ENCODE results near the gene TRIP10.
"Not testable (repeated sequence)": the region's sequence is repeated elsewhere in the genome, so short reads cannot be mapped to it uniquely, and the experiment has no call there.

Gene TRIP10

DNA sequence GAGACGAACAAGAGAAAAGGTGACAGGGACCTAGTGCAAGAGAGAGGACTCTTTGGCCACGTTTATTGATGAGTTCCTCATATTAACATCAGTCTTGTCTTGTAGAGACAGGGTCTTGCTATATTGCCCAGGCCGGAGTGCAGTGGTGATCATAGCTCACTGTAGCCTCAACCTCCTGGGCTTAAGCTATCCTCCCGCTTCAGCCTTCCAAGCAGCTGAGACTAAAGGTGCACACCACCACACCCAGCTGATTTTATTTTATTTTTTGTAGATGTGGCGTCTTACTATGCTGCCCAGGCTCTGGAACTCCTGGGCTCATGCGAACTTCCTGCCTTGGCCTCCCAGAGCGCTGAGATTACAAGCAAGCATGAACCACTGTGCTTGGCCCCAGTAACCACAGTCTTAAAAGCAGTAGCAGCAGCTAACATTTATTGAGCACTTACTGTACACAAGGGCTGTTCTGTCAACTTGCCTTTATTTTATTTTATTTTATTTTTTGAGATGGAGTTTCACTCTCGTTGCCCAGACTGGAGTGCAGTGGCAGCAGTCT, 28.8 kb downstream of the TRIP10 start:
- DNase-seq (ENCODE audit: low read depth): no peak

DNA sequence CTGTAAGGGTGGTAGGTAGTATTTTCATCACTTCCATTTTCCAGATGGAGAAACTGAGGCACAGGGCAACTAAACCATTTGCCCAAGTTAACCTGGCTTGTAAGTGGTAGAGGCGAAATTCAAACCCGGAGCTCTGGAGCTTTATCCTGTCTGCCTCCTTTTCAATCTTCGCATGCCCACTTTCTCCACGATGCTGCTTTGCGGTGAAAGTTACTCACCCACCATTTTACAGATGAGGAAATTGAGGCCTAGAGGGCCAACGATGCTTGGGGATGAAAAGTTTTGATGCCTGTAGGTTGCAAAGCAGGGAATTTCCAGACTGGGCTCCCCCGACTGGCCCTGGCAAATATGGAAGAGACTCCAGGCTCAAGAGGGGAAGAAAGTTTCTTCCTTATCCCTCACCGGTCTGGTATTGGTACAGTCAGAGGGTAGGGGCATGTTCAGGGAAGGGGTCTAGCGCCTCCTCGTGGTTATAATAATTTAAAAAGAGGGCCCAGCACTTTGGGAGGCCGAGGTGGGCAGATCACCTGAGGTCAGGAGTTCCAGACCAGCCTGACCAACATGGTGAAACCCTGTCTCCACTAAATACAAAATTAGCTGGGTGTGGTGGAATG, 29.6 kb downstream of the TRIP10 start:
- DNase-seq (ENCODE audit: low read depth): no peak

GRCh38 chr19:6771648-6772027, 32.2 kb downstream of the TRIP10 start:
- not testable (repeated sequence) for DNase-seq (ENCODE audit: low read depth)

DNA sequence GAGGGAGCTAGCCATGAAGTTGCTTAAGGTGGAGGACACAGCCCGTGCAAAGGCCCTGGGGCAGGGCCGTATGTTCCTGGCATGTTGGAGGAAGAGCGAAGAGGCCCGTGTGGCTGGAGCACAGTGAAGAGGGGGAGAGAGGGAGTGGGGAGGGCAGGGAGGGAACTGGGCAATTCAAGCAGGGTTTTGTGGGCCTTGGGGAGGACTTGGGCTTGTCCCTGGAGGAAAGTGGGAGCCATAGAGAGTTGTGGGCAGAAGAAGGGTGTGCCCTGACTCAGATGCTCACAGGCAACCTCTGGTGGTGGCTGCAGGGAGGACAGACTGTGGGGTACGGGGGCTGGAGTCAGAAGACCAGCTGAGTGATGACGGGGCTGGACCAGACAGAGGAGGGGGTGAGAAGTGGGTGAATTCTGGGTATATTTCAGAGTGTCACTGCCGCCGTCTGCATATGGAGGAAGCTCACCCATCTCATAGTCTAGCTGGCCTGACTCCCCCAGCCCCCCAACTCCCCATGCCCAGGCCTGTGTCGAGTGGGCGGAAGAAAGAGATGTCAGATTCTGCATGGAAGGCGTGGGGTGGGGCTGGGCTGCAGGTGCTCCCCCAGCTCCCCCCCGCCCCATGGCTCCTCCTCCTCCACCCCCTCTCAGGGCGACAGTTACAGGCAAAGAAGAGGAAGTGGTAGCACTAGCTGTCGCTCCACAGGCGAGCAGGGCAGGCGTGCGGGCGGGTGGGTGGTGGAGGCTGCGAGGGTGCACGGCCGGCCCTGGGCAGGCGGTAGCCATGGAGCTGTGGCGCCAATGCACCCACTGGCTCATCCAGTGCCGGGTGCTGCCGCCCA, 32.8 kb downstream of the TRIP10 start, which contains the start of gene VAV1:
VAV1 (plus strand) TSS at position 681 of the 838 bp plus-strand sequence; CDS start at position 781, 100 bp downstream.
- DNase-seq (ENCODE audit: low read depth): peak; percentile 77

DNA sequence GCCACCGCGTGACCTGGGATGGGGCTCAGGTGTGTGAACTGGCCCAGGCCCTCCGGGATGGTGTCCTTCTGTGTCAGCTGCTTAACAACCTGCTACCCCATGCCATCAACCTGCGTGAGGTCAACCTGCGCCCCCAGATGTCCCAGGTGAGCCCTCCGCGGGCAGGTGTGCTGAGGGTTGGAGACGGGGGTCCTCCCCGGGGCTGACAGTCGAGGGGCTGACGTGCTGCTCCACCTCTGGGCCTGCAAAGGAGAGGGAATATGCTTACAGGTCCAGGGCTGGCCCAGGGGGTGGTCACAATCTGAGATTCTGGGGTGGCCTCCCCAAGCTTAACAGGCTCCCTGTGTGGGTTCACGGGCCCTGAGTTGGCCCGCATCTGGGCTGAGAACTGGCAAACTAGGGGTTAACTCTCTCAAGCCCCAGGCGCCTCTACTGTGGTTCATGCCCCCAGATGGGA, 33.4 kb downstream of the TRIP10 start:
- no peak for DNase-seq (ENCODE audit: low read depth)

DNA sequence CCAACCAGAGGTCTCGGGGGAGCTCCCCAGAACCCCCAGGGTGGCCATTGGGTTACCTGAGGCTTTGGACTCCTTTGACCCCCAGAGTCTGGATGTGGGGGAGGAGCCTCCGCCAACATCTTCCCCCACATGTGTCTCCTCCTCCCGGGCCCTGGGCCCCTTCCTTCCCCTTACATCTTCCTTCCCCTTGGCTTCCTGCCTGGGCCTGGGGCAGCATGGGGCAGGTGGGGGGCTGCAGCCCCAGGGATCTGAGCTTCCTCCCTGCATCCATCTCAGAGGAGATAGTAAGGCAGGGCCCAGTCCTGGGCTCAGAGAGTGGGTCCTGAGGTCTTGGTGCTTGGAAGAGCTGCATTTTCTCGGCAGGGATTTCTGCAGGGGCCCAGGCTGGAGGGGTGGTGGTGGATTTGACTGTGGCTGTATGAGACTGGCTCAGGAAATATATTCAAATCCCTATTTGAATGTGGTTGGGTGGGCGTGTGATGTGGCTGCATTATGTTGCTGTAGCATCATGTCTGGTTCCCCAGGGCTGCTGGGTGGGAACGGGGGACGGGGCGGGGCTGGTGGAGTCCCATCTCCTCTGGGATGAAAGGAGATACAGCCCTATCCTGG, 33.9 kb downstream of the TRIP10 start:
- DNase-seq (ENCODE audit: low read depth): peak; percentile 29

DNA sequence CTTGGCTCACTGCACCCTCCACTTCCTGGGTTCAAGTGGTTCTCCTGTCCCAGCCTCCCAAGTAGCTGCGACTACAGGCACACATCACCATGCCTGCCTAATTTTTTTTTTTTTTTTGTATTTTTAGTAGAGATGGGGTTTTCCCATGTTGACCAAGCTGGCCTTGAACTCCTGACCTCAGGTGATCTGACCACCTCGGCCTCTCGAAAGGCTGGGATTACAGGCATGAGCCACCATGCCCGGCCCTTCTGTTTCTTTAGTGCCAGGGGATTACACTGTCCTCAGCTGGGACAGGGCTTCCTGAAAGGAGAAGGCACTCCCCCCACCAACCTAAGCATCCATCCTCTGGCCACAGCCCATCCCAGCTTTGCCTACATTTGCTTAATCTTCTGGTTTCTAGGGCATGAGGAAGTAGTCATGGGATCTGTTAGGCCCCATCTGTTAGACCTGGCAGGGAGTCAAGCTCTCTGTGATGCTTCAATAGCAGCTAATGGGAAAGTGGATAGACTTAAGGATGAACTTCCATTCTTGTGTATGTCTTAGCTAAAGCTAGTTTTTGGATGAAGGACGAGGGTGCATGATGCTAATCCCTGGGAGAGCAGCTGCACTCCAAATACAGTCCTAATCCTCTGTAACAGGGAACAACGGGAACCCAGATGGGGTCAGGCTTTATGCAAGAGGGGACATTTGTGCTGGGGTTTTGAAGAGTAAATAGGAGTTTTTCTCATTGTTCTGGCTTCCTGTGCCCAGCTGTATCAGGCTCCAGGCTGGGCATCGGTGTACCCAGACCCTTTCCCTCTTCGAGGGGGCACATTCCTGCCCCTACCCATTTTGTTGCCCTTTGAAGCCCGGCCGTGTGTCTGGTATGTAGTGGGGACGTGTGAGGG, 35.6 kb downstream of the TRIP10 start:
- DNase-seq (ENCODE audit: low read depth): no peak

- DNase-seq (ENCODE audit: low read depth): not testable (repeated sequence)
These were observed 36.6 kb downstream of the TRIP10 start for GRCh38 chr19:6776045-6776444.

DNA sequence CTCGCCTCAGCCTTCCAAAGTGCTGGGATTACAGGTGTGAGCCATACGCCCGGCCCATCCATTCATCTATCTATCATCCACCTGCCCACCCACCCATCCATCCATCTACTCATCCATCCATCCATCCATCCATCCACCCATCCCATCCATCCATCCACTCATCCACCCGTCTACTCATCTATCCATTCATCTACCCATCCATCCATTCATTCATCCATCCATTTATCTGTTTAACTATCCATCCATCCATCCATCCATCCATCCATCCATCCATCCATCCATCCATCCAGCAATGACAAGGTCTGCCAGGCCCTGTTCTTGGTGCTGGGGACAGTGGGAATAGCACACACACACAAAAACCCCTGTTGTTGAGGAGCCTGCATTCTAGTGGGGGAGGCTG, 37.5 kb downstream of the TRIP10 start:
- no peak for DNase-seq (ENCODE audit: low read depth)

GRCh38 chr19:6777434-6777833, 38.0 kb downstream of the TRIP10 start:
- DNase-seq (ENCODE audit: low read depth): no peak

DNA sequence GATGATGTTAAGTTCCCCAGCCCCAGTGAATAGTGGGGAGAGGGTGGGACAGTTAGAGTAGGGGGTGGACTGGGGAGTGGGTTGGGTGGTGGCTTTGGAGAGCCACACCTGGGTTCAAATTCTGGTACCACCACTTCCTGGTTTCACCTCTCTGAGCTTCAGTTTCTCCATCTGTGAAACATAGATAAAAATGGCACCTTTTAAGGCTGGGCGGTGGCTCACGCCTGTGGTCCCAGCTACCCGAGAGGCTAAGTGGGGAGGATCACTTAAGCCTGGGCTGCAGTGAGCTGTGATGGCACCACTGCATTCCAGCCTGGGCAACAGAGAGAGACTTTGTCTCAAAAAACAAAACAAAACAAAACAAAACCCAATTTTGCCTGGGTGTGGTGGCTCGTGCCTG, 38.9 kb downstream of the TRIP10 start:
- DNase-seq (ENCODE audit: low read depth): no peak

DNA sequence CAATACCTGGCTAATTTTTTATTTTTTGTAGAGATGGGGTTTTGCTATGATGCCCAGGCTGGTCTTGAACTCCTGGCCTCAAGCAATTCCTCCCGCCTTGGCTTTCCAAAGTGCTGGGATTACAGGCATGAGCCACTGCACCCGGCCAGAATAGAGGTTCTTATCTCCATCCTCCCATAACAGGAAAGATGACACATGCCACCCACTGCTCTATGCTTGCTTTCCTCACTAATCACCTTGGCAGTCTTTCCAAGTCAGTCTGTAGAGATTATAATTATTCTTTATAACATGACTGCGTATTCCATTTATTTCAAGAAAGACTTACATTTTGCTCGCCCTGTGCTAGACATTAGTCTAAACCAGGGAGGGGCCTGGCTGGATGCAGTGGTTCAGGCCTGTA, 39.7 kb downstream of the TRIP10 start:
- DNase-seq (ENCODE audit: low read depth): no peak

- DNase-seq (ENCODE audit: low read depth): no peak
These were observed 47.9 kb downstream of the TRIP10 start for GRCh38 chr19:6787393-6787792.

GRCh38 chr19:6788896-6789295, 49.4 kb downstream of the TRIP10 start:
- DNase-seq (ENCODE audit: low read depth): no peak

DNA sequence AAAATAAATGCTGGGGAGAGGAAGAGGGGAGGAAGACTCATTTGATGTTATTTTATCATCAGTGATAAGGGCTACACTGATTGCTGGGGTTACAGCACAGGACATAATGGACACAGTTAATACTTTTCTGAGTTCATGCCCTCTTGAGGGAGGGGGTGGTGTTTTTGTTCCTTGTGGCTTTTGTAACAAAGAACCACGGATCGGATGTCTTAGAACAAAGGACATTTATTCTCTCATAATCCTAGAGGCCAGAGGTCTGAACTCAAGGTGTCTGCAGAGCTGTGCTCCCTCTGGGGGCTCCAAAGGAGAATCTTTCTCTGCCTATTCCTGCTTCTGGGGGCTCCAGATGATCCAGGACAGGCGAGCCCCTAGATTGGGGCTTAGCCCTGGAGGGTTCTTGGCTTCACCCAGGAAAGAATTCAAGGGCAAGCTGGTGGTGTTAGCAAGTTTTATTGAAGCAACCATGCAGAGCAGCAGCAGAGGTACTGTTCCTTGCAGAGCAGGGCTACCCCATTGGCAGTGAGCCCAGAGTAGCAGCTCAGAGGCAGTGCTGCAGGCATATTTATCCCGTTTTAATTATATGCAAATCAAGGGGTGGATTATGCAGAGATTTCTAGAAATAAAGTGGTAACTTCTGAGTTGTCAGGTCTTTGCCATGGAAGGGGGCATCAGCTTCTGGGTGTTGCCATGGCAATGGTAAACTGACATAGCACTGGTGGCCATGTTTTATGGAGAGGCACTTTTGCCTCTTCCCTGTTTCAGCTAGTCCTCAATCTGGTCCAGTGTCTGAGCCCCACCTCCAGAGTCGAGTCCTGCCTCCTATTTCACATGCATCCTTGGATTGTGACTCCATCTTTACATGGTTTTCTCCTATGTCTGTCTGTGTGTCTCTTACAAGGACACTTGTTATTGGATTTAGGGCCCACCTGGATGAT, 51.0 kb downstream of the TRIP10 start:
- DNase-seq (ENCODE audit: low read depth): no peak

DNA sequence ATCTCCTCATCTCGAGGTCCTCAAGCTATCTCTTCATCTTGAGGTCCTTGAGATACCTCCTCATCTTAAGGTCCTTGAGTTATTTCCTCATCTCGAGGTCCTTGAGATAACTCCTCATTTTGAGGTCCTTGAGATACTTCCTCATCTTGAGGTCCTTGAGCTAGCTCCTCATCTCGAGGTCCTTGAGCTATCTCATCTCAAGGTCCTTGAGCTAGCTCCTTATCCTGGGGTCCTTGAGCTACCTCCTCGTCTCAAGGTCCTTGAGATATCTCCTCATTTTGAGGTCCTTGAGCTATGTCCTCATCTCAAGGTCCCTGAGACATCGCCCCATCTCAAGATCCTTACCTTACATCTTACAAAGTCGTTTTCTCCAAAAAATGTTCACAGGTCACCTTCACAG, 51.8 kb downstream of the TRIP10 start:
- no peak for DNase-seq (ENCODE audit: low read depth)

DNA sequence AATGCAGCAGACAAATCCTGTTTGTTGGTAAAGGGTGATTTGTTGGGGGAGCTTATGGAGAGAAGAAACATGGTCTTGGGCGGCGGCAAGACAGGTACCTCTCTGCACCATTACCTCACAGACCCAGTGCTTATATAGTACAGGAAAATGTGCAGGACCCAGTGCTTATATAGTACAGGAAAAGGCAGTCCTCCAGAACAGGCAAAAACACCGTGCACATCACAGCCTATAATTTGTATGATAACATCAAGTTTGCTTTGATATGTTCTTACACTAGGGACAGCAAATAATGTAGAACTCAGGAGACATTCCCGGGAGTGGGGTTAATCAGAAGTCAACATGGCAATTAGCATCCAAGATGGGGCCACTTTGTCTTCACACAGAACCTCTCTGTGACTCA, 53.9 kb downstream of the TRIP10 start:
- DNase-seq (ENCODE audit: low read depth): no peak

- no peak for DNase-seq (ENCODE audit: low read depth)
These were observed 54.5 kb downstream of the TRIP10 start for GRCh38 chr19:6793973-6794372.

- no peak for DNase-seq (ENCODE audit: low read depth)
These were observed 55.4 kb downstream of the TRIP10 start for GRCh38 chr19:6794686-6795431.

DNA sequence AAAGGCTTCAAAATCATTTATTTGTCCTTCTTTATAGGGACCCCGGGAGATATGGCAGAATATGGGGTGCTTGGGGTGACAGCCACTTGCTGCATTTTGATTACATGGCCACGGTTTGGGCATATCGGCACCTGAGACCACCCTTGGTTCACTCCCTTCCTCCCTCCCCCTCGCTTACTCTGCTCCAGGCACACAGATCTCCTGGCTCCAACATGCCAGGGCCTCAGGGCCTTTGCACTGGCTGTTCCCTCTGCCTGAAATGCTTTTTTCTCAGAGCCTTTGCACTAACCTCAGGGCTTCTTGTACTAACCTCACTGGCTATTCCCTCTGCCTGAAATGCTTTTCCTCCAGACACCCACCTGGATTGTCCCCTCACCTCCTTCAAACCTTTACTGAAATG, 56.8 kb downstream of the TRIP10 start:
- DNase-seq (ENCODE audit: low read depth): no peak

Measured in T-helper 22 cell (primary cell).